HG03039 (cell line): ENCODE results near the gene PEX3.
"Not testable (repeated sequence)": the region's sequence is repeated elsewhere in the genome, so short reads cannot be mapped to it uniquely, and the experiment has no call there.

Experiments
- ATAC-seq: cut with Tn5 transposase; IDR thresholded peaks from one replicate; pipeline ENCODE4 v1.9.1; 2021; ENCODE audit warnings: mild to moderate bottlenecking, moderate library complexity; ENCODE audit not compliant: unreplicated experiment

PEX3 gene

GRCh38 chr6:143505537-143505936 lies 54.9 kb downstream of the PEX3 start:
- no peak for ATAC-seq

GRCh38 chr6:143506199-143506598 lies 55.6 kb downstream of the PEX3 start:
- no peak for ATAC-seq

- no peak for ATAC-seq
These were observed 56.0 kb downstream of the PEX3 start for GRCh38 chr6:143506620-143507019.

- peak; percentile 45 for ATAC-seq
These were observed 56.9 kb downstream of the PEX3 start for GRCh38 chr6:143507358-143508145.

- not testable (repeated sequence) for ATAC-seq
These were observed 59.7 kb downstream of the PEX3 start for GRCh38 chr6:143510326-143510725.

GRCh38 chr6:143510991-143511891 lies 60.6 kb downstream of the PEX3 start, which contains the start of gene FUCA2:
Gene FUCA2 (minus strand): TSS chr6:143511720. CDS start chr6:143511634, 86 bp downstream.
- ATAC-seq, result peak; percentile 61

- no peak for ATAC-seq
These were observed 62.8 kb downstream of the PEX3 start for GRCh38 chr6:143513410-143513809.

GRCh38 chr6:143515061-143515760 lies 64.6 kb downstream of the PEX3 start:
- ATAC-seq, result no peak

- no peak for ATAC-seq
These were observed 65.3 kb downstream of the PEX3 start for GRCh38 chr6:143515766-143516355.

GRCh38 chr6:143516690-143517446 lies 66.3 kb downstream of the PEX3 start:
- no peak for ATAC-seq

- no peak for ATAC-seq
These were observed 66.8 kb downstream of the PEX3 start for GRCh38 chr6:143517447-143517773.

- ATAC-seq, result no peak
These were observed 71.5 kb downstream of the PEX3 start for GRCh38 chr6:143522039-143522600.

- ATAC-seq, result no peak
These were observed 74.8 kb downstream of the PEX3 start for GRCh38 chr6:143525356-143525755.

GRCh38 chr6:143527677-143528076 lies 77.1 kb downstream of the PEX3 start:
- no peak for ATAC-seq

GRCh38 chr6:143528164-143528811 lies 77.7 kb downstream of the PEX3 start:
- no peak for ATAC-seq

GRCh38 chr6:143529095-143529494 lies 78.5 kb downstream of the PEX3 start:
- ATAC-seq, result no peak

GRCh38 chr6:143531720-143532499 lies 81.3 kb downstream of the PEX3 start:
- ATAC-seq, result no peak

- ATAC-seq, result no peak
These were observed 84.6 kb downstream of the PEX3 start for GRCh38 chr6:143535189-143535614.

GRCh38 chr6:143536461-143536865 lies 85.9 kb downstream of the PEX3 start:
- peak; percentile 72 for ATAC-seq
